Measurements from ENCODE around the gene RNU4-1.
"Not testable (repeated sequence)": the region's sequence is repeated elsewhere in the genome, so short reads cannot be mapped to it uniquely, and the experiment has no call there.

The RNU4-1 gene

DNA sequence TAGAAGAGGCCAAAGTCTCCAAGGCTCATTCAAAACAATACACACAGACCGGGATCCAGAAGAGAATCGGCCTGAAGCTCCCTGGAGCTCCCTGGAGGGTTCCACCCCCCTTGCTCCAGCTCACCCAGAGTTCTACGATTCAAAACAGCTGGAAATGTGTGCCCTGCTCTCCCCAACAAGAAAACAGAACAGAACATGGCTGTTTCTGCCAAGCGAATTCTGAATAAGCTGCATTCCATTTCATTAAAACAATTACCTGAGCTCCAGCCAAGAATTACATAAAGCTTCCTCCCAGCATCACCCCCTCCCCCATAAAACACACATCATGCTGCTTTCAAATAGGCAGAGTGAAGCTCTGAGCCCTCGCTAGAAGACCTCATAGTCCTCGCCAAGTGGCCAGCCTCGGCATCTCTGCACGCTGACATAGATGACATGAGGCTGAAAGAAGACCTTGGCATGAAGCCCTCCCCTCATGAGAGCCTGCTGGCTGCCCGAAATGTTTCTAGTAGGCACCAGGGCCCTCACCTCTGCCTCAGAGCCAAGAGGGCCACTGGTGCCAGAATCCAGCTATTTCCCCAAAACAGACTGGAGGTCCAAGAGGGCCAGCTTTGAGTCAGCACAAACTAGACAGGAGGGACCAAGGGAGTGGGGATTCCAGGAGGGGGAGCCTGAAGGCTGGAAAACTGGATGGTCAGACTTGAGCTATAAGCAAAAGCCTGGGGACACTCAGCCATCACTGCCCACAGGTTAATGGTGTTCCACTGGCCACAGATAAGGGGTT lies 35.8 kb downstream of the RNU4-1 start:
- DNase-seq = no peak

DNA sequence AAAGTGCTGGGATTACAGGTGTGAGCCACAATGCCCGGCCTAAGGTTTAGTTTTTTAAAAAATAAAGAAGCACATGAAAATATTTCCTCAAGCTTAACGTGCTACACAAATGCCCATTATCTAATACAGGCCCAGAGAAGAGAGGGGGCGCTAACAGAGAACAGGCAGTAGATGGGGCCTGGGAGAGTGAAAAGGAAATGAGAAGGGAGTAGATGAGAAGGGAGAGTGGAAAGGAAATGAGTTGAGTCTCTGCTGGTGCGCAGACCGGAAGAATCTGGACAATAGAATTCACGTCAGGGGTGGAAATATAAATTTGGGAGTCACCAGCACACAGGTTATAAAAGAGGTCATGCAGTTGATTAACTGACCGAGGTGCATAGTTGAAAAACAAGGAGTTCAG lies 38.2 kb downstream of the RNU4-1 start:
- no peak for DNase-seq

DNA sequence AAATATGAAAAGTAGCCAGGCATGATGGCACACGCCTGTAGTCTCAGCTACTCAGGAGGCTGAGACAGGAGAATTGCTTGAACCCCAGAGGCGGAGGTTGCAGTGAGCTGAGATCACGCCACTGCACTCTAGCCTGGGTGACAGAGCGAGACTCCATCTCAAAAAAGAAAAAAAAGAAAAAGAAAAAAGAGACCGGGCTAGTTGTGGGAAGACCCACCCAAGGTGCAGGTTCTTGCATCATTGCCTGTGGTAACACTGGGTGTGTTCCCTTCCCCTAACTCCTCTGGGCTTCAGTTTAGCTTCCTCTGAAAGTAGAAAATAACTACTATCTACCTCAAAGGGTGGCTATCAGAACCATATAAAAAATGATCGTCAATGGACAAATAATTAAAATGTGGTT lies 39.7 kb downstream of the RNU4-1 start:
- peak; percentile 20 for DNase-seq

DNA sequence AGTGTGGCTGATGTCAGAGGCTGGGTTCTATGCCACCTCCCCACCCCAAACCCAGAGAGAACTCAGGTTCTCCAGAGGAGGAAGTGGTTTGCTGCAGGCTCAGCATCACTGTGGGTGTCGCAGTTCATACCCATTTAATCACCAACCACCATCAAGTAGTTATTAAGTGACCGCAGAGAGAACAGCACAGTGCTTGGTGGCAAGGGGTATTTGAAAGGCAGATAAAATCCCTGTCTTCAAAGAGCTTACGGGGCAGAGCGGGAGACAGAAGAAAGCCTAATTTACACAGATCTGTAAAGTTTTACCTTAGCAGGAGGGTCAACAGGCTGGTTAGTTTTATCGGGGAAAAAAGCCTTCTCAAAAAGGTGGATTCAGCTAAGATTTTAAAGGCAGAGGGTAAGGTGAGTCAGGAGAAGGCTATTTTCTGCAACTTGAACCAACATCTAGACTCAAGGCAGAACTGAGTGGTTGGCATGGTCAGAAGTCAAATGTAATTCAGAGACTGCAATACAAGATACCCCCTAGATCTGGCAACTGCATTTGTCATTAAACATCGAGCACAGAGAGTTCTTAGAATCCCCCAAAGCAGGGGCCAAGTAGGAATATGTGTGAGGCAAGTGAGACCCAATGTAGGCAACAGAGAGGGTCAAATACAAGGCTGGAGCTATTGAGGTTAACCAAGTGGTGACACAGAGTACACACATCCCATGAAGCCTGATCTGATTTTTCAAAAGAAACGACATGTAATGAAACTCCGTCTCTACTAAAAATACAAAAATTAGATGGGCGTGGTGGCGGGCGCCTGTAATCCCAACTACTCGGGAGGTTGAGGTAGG lies 40.7 kb downstream of the RNU4-1 start:
- DNase-seq = no peak

DNA sequence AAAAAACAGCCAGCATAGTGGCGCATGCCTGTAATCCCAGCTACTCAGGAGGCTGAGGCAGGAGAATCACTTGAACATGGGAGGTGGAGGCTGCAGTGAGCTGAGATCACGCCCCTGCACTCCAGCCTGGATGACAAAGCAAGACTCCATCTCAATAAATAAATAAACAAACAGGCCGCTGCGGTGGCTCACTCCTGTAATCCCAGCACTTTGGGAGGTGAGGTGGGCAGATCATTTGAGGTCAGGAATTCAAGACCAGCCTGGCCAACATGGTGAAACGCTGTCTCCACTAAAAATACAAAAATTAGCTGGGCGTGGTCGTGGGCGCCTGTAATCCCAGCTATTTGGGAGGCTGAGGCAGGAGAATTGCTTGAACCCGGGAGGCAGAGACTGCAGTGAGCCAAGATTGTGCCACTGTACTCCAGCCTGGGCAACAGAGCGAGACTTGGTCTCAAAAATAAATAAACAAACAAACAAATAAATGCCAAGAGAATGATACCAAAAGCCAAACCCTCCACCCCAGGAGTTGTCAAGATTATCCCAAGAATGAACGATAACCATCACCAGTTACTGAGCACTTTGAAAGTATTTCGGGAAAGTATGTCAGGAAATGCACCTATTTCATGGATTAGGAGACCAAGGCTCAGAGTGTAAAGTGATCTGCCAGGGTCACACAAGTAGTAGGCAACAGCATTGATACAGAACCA lies 41.5 kb downstream of the RNU4-1 start:
- DNase-seq = not testable (repeated sequence)

DNA sequence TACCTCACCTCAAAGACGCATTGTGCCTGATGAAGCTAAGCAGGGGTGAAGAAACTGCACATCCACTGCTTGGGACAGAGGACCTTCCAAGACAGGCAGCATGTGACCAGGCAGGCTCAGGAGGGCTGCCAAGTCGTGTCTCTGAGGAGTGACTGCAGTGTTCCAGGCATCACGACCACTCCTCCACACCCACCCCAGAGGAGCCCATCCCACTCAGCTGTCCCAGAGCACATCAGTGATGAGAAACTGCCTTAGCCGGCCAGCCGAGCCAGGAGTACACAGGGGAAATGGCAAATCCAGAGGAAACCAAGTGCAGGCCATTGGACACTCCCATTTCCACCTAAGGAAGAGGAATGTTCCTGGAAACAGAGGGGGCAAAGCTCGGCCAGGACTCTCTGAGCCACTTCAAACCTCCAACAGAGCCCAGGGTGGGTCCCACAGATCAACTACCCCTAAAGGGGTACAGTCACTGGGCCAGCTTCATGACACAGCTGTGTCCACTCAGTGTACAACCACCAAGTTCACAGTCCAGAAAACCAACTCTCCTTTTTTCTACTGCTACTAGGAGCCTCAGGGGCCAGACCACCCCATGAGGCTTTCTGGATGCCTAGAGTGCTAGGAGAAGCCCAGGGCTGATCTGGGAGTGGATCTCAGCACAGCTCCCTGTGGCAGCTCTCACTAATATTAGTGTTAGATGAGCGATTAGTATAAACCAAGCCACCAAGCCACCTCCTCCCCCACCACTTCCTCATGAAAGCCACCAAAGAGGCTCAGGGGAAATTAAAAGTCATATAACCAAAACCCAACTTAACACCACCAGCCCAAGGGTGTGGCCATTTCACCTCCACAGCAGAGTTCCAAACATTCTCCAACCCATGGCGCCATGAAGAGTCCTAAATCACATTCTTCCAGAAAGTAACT lies 42.9 kb downstream of the RNU4-1 start:
- DNase-seq = no peak

DNA sequence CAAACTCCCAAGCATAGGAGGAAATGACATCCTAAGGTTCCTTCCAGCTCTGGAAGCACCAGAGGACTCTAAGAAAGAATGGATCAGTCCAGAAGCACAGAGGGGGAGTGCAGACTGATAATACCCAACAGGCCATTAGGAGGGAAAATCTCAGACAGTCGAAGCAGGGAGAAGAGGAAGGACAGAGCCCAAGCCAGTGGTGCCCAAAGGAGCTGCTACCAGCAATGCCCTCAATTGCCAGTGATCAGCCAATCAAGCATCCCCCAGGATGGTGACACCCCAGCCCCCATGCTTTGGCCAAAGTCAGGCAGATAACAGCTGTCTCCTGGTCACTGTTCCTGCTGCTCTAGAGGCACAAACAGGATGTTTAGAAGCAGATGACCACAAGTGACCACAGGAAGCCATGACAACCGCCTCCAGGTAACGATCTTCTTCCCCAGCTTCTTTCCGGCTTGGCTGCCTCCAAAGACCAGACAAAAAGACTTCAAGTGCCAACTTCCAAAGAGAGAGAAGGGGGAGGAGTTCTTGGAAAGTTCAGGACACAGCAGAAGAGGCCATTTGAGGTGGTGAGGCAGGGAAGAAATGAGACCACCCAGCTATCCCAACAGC lies 43.7 kb downstream of the RNU4-1 start:
- DNase-seq = no peak

DNA sequence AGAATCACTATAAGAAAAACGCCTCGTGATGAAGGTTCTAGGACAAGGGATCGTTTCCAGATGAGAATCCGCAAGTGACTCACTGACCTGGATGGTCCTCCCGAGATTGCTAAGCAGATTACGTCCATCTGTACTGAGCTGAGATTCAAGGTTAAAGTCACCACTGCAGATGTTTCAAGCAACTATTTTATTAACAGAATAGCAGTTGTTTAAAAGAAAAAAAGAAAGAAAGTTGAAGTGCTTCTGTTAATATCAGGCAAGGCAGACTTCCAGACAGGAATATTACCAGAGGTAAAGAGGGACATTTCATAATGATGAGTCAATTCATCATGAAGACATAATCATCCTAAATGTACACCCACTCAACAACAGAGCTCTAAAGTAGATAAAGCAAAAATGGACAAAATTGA lies 45.4 kb downstream of the RNU4-1 start:
- DNase-seq = no peak

DNA sequence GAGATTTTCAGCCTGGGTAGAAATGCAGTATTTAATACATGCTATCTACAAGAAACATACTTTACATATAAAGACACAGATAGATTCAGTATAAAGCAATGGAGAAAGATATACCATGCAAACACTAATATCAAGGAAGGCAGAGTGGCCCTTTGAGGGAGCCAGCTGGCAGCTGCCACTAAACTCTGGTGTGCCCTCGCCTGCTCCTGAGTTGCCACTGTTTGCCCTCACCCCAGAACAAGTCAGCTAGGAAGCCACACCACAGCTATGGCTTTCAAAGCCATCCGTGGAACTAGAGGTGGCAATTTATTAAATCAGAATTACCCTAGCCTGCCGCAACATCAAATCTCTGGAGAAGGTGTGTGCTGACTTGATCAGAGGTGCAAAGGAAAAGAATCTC lies 45.9 kb downstream of the RNU4-1 start:
- no peak for DNase-seq

DNA sequence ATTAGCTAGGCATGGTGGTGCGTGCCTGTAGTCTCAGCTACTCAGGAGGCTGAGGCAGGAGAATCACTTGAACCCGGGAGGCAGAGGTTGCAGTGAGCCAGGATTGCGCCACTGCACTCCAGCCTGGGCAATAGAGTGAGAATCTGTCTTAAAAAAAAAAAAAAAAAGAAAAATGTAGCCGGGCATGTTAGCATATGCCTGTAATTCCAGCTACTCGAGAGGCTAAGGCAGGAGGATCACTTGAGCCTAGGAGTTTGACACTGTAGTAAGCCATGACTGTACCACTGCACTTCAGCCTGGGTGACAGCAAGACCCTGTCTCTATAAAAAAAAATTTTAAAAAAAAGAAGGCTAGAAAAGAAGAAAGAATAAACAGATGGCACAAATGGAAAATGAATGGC lies 46.3 kb downstream of the RNU4-1 start:
- DNase-seq = not testable (repeated sequence)
